ENCODE measurements around the gene BBS7.

GRCh38 chr4:121799208-121799823 is 71.0 kb downstream of the BBS7 start:
- TF ChIP-seq CTCF (conservative IDR thresholded peaks at IDR 0.05) = no peak
- TF ChIP-seq EZH2 (IDR thresholded peaks at IDR 0.05; ENCODE audit: low read depth) = no peak

Measured in PC-9 (cell line).